Measurements from ENCODE around the gene CASK. TPM values are rescaled to one million over a fixed set of nuclear protein-coding genes. Genes with fewer than 3 reads are reported as not detected.

Gene CASK
- total RNA-seq, 1 experiment from 2014 or later: 163 TPM

- POLR2A ChIA-PET: no interaction called here
Measured at GRCh38 chrX:41688835-41689234, 234.5 kb downstream of the CASK start, which contains the start of gene GPR34. Gene GPR34 (plus strand): TSS chrX:41688973. CDS start chrX:41695634, 6,661 bp downstream.

GRCh38 chrX:41688156-41688555 lies 235.2 kb downstream of the CASK start:
- Histone ChIP-seq H3K4me3 (ENCODE audit: low read depth, low read length) (no peak overlapping the region), H3K4me1 (no peaks in the 10 kb centered on the region), H3K27me3 (replicated peaks; ENCODE audit: control insufficient read depth, insufficient read depth, low read length) (no peaks in the 10 kb centered on the region), H3K36me3 (ENCODE audit: control insufficient read depth, insufficient read depth, low read length) (no peaks in the 10 kb centered on the region), H3K9me3 (no peaks in the 10 kb centered on the region)
- no TSS peak for BruUV-seq (replicated peaks)
- TF ChIP-seq CTCF (IDR thresholded peaks at IDR 0.05; ENCODE audit: insufficient read depth in 1 of 2, low read depth in 1 of 2, low read length in 1 of 2, severe bottlenecking in 1 of 2, unreplicated experiment in 1 of 2): no peak
- ChIA-PET POLR2A (no interaction called here), CTCF (no interaction called here)
- Mint-ChIP-seq H3K27ac (ENCODE audit: unreplicated experiment) (no peak overlapping the region), H3K27me3 (ENCODE audit: insufficient read depth, unreplicated experiment) (no peaks in the 10 kb centered on the region), H3K4me3 (ENCODE audit: unreplicated experiment) (no peak overlapping the region), H3K36me3 (ENCODE audit: insufficient read depth, unreplicated experiment) (peaks cover 5% of the 10 kb centered on the region), H3K9me3 (ENCODE audit: unreplicated experiment) (no peaks in the 10 kb centered on the region), H3K4me1 (ENCODE audit: low read depth, unreplicated experiment) (no peaks in the 10 kb centered on the region)
- intact Hi-C loops (cut with micrococcal nuclease; ENCODE audit: unreplicated experiment): no loop called here
- DNase-seq: no peak

More at GRCh38 chrX:41688835-41689234, 234.5 kb downstream of the CASK start, which contains the start of gene GPR34:
- BruUV-seq (replicated peaks): no TSS peak
- Histone ChIP-seq H3K4me1 (no peaks in the 10 kb centered on the region), H3K36me3 (ENCODE audit: control insufficient read depth, insufficient read depth, low read length) (no peaks in the 10 kb centered on the region), H3K27me3 (replicated peaks; ENCODE audit: control insufficient read depth, insufficient read depth, low read length) (no peaks in the 10 kb centered on the region), H3K4me3 (ENCODE audit: low read depth, low read length) (no peak within 1 kb of the TSS), H3K9me3 (no peaks in the 10 kb centered on the region)
- Mint-ChIP-seq H3K4me1 (ENCODE audit: low read depth, unreplicated experiment) (no peaks in the 10 kb centered on the region), H3K9me3 (ENCODE audit: unreplicated experiment) (no peaks in the 10 kb centered on the region), H3K4me3 (ENCODE audit: unreplicated experiment) (no peak within 1 kb of the TSS), H3K27me3 (ENCODE audit: insufficient read depth, unreplicated experiment) (no peaks in the 10 kb centered on the region), H3K27ac (ENCODE audit: unreplicated experiment) (no peak within 1 kb of the TSS), H3K36me3 (ENCODE audit: insufficient read depth, unreplicated experiment) (peaks cover 9% of the 10 kb centered on the region)
- TF ChIP-seq CTCF (IDR thresholded peaks at IDR 0.05; ENCODE audit: insufficient read depth in 1 of 2, low read depth in 1 of 2, low read length in 1 of 2, severe bottlenecking in 1 of 2, unreplicated experiment in 1 of 2): no peak
- intact Hi-C loops (cut with micrococcal nuclease; ENCODE audit: unreplicated experiment): no loop called here
- CTCF ChIA-PET: no interaction called here
- no peak for DNase-seq

- Histone ChIP-seq H3K4me1 (no peaks in the 10 kb centered on the region), H3K36me3 (ENCODE audit: control insufficient read depth, insufficient read depth, low read length) (no peaks in the 10 kb centered on the region), H3K27me3 (replicated peaks; ENCODE audit: control insufficient read depth, insufficient read depth, low read length) (no peaks in the 10 kb centered on the region), H3K9me3 (no peaks in the 10 kb centered on the region), H3K4me3 (ENCODE audit: low read depth, low read length) (no peak overlapping the region)
- H3K36me3 Mint-ChIP-seq (ENCODE audit: insufficient read depth, unreplicated experiment): peaks cover 5% of the 10 kb centered on the region
- CTCF ChIA-PET: interaction anchor here (1.2 kb wide), 1 partner anchor 32 kb away, joined by 4 read pairs; no protein-coding TSS in a partner anchor
- TF ChIP-seq CTCF (IDR thresholded peaks at IDR 0.05; ENCODE audit: insufficient read depth in 1 of 2, low read depth in 1 of 2, low read length in 1 of 2, severe bottlenecking in 1 of 2, unreplicated experiment in 1 of 2): no peak
- no TSS peak for BruUV-seq (replicated peaks)
- POLR2A ChIA-PET: no interaction called here
- H3K27me3 Mint-ChIP-seq (ENCODE audit: insufficient read depth, unreplicated experiment): no peaks in the 10 kb centered on the region
- H3K27ac Mint-ChIP-seq (ENCODE audit: unreplicated experiment): no peak overlapping the region
- DNase-seq: no peak
- intact Hi-C loops (cut with micrococcal nuclease; ENCODE audit: unreplicated experiment): no loop called here
- H3K4me3 Mint-ChIP-seq (ENCODE audit: unreplicated experiment): no peak overlapping the region
- H3K4me1 Mint-ChIP-seq (ENCODE audit: low read depth, unreplicated experiment): no peaks in the 10 kb centered on the region
- no peaks in the 10 kb centered on the region for H3K9me3 Mint-ChIP-seq (ENCODE audit: unreplicated experiment)
Measured at GRCh38 chrX:41686788-41687187, 236.6 kb downstream of the CASK start.
